HepG2 (cell line): ENCODE measurements around the gene GPN1. TPM values are rescaled to one million over a fixed set of nuclear protein-coding genes. Genes with fewer than 3 reads are reported as not detected.

Source experiments
- ATAD3A ChIP-seq: sonication (generic); formaldehyde crosslinking; IDR thresholded peaks from 2 replicates; pipeline ENCODE4 v1.4.0; 2020; ENCODE audit warnings: missing genetic modification reagents
- CSRNP1 ChIP-seq: sonication (generic); formaldehyde crosslinking; IDR thresholded peaks from 2 replicates; pipeline ENCODE4 v1.8.1; 2023; ENCODE audit warnings: mild to moderate bottlenecking, missing genetic modification reagents
- DDIT3 ChIP-seq: sonication (generic); formaldehyde crosslinking; IDR thresholded peaks from 2 replicates; pipeline ENCODE4 v1.4.0; 2020; ENCODE audit warnings: mild to moderate bottlenecking, missing genetic modification reagents
- ELF4 ChIP-seq: sonication (generic); formaldehyde crosslinking; IDR thresholded peaks from 2 replicates; pipeline ENCODE4 v1.5.0; 2020; ENCODE audit warnings: missing genetic modification reagents, mild to moderate bottlenecking, moderate library complexity, borderline replicate concordance
- FIP1L1 ChIP-seq: fragments of 200-400 bp; formaldehyde crosslinking; IDR thresholded peaks from 2 replicates; pipeline ENCODE4 v1.6.1; 2018; ENCODE audit warnings: low read depth, mild to moderate bottlenecking, low read length, moderate library complexity, borderline replicate concordance; ENCODE audit not compliant: insufficient read depth
- GABPB1 ChIP-seq: IDR thresholded peaks from 2 replicates; pipeline ENCODE4 v1.6.1; 2016; ENCODE audit warnings: mild to moderate bottlenecking, missing genetic modification reagents, moderate library complexity, missing compliant biosample characterization
- HOXD1 ChIP-seq: sonication (generic); formaldehyde crosslinking; IDR thresholded peaks from 2 replicates; pipeline ENCODE4 v1.5.0; 2020; ENCODE audit warnings: missing genetic modification reagents
- NFKB2 ChIP-seq: sonication (generic); formaldehyde crosslinking; IDR thresholded peaks from 2 replicates; pipeline ENCODE4 v1.4.0; 2020; ENCODE audit warnings: missing genetic modification reagents, borderline replicate concordance
- PATZ1 ChIP-seq: sonication (generic); formaldehyde crosslinking; IDR thresholded peaks from 2 replicates; pipeline ENCODE4 v1.4.0; 2020; ENCODE audit warnings: missing genetic modification reagents
- PHF5A ChIP-seq: IDR thresholded peaks from one replicate; pipeline ENCODE4 v1.6.1; 2018; ENCODE audit warnings: low read depth, missing genetic modification reagents; ENCODE audit not compliant: unreplicated experiment
- RCOR2 ChIP-seq: IDR thresholded peaks from 2 replicates; pipeline ENCODE4 v1.6.1; 2016; ENCODE audit warnings: missing biosample characterization, missing genetic modification reagents
- ZFP1 ChIP-seq: IDR thresholded peaks from 2 replicates; pipeline ENCODE4 v1.6.1; 2016
- ZHX1 ChIP-seq: sonication (generic); formaldehyde crosslinking; IDR thresholded peaks from 2 replicates; pipeline ENCODE4 v1.8.1; 2022; ENCODE audit warnings: low read depth, mild to moderate bottlenecking, missing genetic modification reagents
- ZKSCAN5 ChIP-seq: sonication (generic); formaldehyde crosslinking; IDR thresholded peaks from 2 replicates; pipeline ENCODE4 v1.5.1; 2020; ENCODE audit warnings: mild to moderate bottlenecking, missing genetic modification reagents
- ZNF232 ChIP-seq: sonication (generic); formaldehyde crosslinking; IDR thresholded peaks from 2 replicates; pipeline ENCODE4 v1.4.0; 2020; ENCODE audit warnings: missing genetic modification reagents, borderline replicate concordance
- ZNF713 ChIP-seq: sonication (generic); formaldehyde crosslinking; IDR thresholded peaks from 2 replicates; pipeline ENCODE4 v1.4.0; 2020; ENCODE audit warnings: mild to moderate bottlenecking, missing genetic modification reagents
- ZNF720 ChIP-seq: sonication (generic); formaldehyde crosslinking; IDR thresholded peaks from 2 replicates; pipeline ENCODE4 v1.4.0; 2020; ENCODE audit warnings: missing genetic modification reagents
- polyA plus RNA-seq, 8 experiments: library from polyadenylated mRNA; depleted of rRNA in 3 of 8; stranded (reverse) in 7 of 8; unstranded in 1 of 8; fragments of >200 nt; fragmentation: Illumina TruSeq in 4 of 8; extraction: Trizol in 4 of 8; gene quantifications; 2 replicates each; pipeline versions ENCODE4 v1.2.1 to v1.2.3, GENCODE V29; 2011 to 2016; ENCODE audit warnings: low read depth in 4 of 8, missing spikeins in 1 of 8, mixed read lengths in 1 of 8; ENCODE audit not compliant: insufficient read depth in 1 of 8
- total RNA-seq, 5 experiments: library from RNA; depleted of rRNA; stranded (reverse); fragments of >200 nt; fragmentation: Illumina TruSeq; extraction: Trizol; gene quantifications; 2 replicates each; pipeline ENCODE4 v1.2.3, GENCODE V29; 2016; ENCODE audit warnings: low read depth in 1 of 5

Gene GPN1
- total and polyA plus RNA-seq, 2 of the 13 experiments (the other 11 are each of a cell fraction or from before 2014, with no cell fraction given), result 54.5 to 62.7 TPM

GRCh38 chr2:27627963-27628766 lies 685 bp upstream of the GPN1 start (continued):
- TF ChIP-seq ZNF720 (CRISPR knock-in tag), result no peak
- no peak for TF ChIP-seq ZHX1 (CRISPR knock-in tag)
- TF ChIP-seq PATZ1 (CRISPR knock-in tag), result no peak
- 0 out of 2 replicates have a peak, but pooled peaks have one; percentile 20 for TF ChIP-seq RCOR2 (CRISPR knock-in tag)
- TF ChIP-seq GABPB1, result no peak
- TF ChIP-seq ATAD3A, result no peak
- no peak for TF ChIP-seq ELF4 (CRISPR knock-in tag)
- TF ChIP-seq ZNF232 (CRISPR knock-in tag), result no peak
- TF ChIP-seq CSRNP1 (CRISPR knock-in tag), result 0 out of 2 replicates have a peak, but pooled peaks have one; percentile 29
- TF ChIP-seq NFKB2 (CRISPR knock-in tag), result no peak
- no peak for TF ChIP-seq ZNF713
- TF ChIP-seq ZFP1 (CRISPR knock-in tag), result 0 out of 2 replicates have a peak, but pooled peaks have one; percentile 4
- TF ChIP-seq FIP1L1, result no peak
- no peak for TF ChIP-seq ZKSCAN5 (CRISPR knock-in tag)
- TF ChIP-seq HOXD1 (CRISPR knock-in tag), result no peak
- no peak for TF ChIP-seq PHF5A (CRISPR knock-in tag)
- TF ChIP-seq DDIT3, result no peak
